ENCODE measurements around the gene MAP2K4. TPM values are rescaled to one million over a fixed set of nuclear protein-coding genes. Genes with fewer than 3 reads are reported as not detected.

Gene MAP2K4
- total RNA-seq, 1 donor from 2014 or later: 36.5 TPM

- no peak for TF ChIP-seq CTCF (IDR thresholded peaks at IDR 0.05)
- Histone ChIP-seq H3K9me3 (no peaks in the 10 kb centered on the region), H3K36me3 (no peaks in the 10 kb centered on the region), H3K27me3 (no peaks in the 10 kb centered on the region), H3K27ac (no peak overlapping the region), H3K4me3 (no peak overlapping the region), H3K4me1 (no peaks in the 10 kb centered on the region)
- ATAC-seq (no peak), DNase-seq (no peak)
- intact Hi-C loops (cut with DNase I): no loop called here
Measured at GRCh38 chr17:12037970-12038369, 17.3 kb downstream of the MAP2K4 start.

GRCh38 chr17:12040478-12040877 lies 19.8 kb downstream of the MAP2K4 start:
- ATAC-seq: no peak
- no peaks in the 10 kb centered on the region for H3K36me3 ChIP-seq
- intact Hi-C loops (cut with DNase I): no loop called here
- DNase-seq: no peak
- H3K4me1 ChIP-seq: no peaks in the 10 kb centered on the region
- H3K27me3 ChIP-seq: no peaks in the 10 kb centered on the region
- H3K4me3 ChIP-seq: no peak overlapping the region
- H3K27ac ChIP-seq: no peak overlapping the region
- TF ChIP-seq CTCF (IDR thresholded peaks at IDR 0.05): no peak
- H3K9me3 ChIP-seq: no peaks in the 10 kb centered on the region

- H3K4me1 ChIP-seq: no peaks in the 10 kb centered on the region
- no peak overlapping the region for H3K4me3 ChIP-seq
- intact Hi-C loops (cut with DNase I): no loop called here
- no peaks in the 10 kb centered on the region for H3K9me3 ChIP-seq
- H3K27ac ChIP-seq: no peak overlapping the region
- DNase-seq (no peak), ATAC-seq (no peak)
- no peaks in the 10 kb centered on the region for H3K27me3 ChIP-seq
- no peak for TF ChIP-seq CTCF (IDR thresholded peaks at IDR 0.05)
- H3K36me3 ChIP-seq: no peaks in the 10 kb centered on the region
Measured at GRCh38 chr17:12041312-12041711, 20.6 kb downstream of the MAP2K4 start.

- intact Hi-C loops (cut with DNase I): no loop called here
- no peak for TF ChIP-seq CTCF (IDR thresholded peaks at IDR 0.05)
- ATAC-seq: no peak
- Histone ChIP-seq H3K27ac (no peak overlapping the region), H3K27me3 (no peaks in the 10 kb centered on the region), H3K9me3 (no peaks in the 10 kb centered on the region), H3K36me3 (no peaks in the 10 kb centered on the region), H3K4me3 (no peak overlapping the region), H3K4me1 (peaks cover 6% of the 10 kb centered on the region)
- no peak for DNase-seq
Measured at GRCh38 chr17:12043702-12044101, 23.0 kb downstream of the MAP2K4 start.

GRCh38 chr17:12046786-12047185 lies 26.1 kb downstream of the MAP2K4 start:
- ATAC-seq: no peak
- Histone ChIP-seq H3K27ac (no peak overlapping the region), H3K36me3 (no peaks in the 10 kb centered on the region), H3K4me1 (peaks cover 9% of the 10 kb centered on the region), H3K9me3 (no peaks in the 10 kb centered on the region), H3K4me3 (no peak overlapping the region), H3K27me3 (no peaks in the 10 kb centered on the region)
- no peak for TF ChIP-seq CTCF (IDR thresholded peaks at IDR 0.05)
- intact Hi-C loops (cut with DNase I): no loop called here
- DNase-seq: no peak

- no peaks in the 10 kb centered on the region for H3K27me3 ChIP-seq
- no peak for ATAC-seq
- no peaks in the 10 kb centered on the region for H3K36me3 ChIP-seq
- H3K27ac ChIP-seq: no peak overlapping the region
- H3K9me3 ChIP-seq: no peaks in the 10 kb centered on the region
- no peak for TF ChIP-seq CTCF (IDR thresholded peaks at IDR 0.05)
- H3K4me1 ChIP-seq: peaks cover 9% of the 10 kb centered on the region
- intact Hi-C loops (cut with DNase I): no loop called here
- no peak for DNase-seq
- no peak overlapping the region for H3K4me3 ChIP-seq
Measured at GRCh38 chr17:12047681-12048376, 27.2 kb downstream of the MAP2K4 start.
